Endothelial cell of umbilical vein (primary cell): Measurements from ENCODE around the gene FAM43B. TPM values are rescaled to one million over a fixed set of nuclear protein-coding genes. Genes with fewer than 3 reads are reported as not detected.
A peak's percentile ranks its signal among the peaks of the same experiment; 100 is the strongest.

Experiments
- BruUV-seq: library from RNA; stranded (reverse); fragments of 400-500 nt; replicated peaks from 2 replicates; lab custom pipeline; 2021; lab: Mats Ljungman, UMichigan
- CTCF ChIA-PET: fragments of 300-600, 350-600 bp; sonication (Branson Sonifier 250); formaldehyde crosslinking; loops from one replicate; lab custom pipeline; 2021; ENCODE audit warnings: antibody characterized with exemption, inconsistent platforms; lab: Charles Lee
- POLR2A ChIA-PET: fragments of 300-600, 350-600 bp; sonication (Branson Sonifier 250); formaldehyde crosslinking; loops from one replicate; lab custom pipeline; 2021; ENCODE audit warnings: antibody characterized with exemption, inconsistent platforms; lab: Charles Lee
- DNase-seq: peaks from one replicate; pipeline ENCODE4 v3.0.0-alpha.2; 2011; ENCODE audit warnings: low read depth, low spot score
- FAIRE-seq: peaks from 2 replicates; lab custom pipeline; 2011; peaks lifted over from hg19 to GRCh38; lab: Jason Lieb, UNC
- H2AFZ ChIP-seq: 2 replicates; pipeline ENCODE4 v1.6.0; 2012; ENCODE audit warnings: low read depth, low read length, control low read depth, inconsistent platforms
- H3K27ac ChIP-seq: 2 replicates; pipeline ENCODE4 v1.5.1; 2011; ENCODE audit warnings: low read depth, mild to moderate bottlenecking, control low read depth, low read length, moderate library complexity; ENCODE audit not compliant: insufficient read depth
- H3K27me3 ChIP-seq, 2 experiments: 2 replicates each; pipeline versions ENCODE4 v1.6.0 to v1.6.1; 2011; ENCODE audit warnings: low read length in 2 of 2, mixed read lengths in 1 of 2; ENCODE audit not compliant: control insufficient read depth in 2 of 2, insufficient read depth in 2 of 2
- H3K36me3 ChIP-seq, 2 experiments: 2 replicates in 1 of 2; 3 replicates in 1 of 2; pipeline ENCODE4 v1.5.1; 2011; ENCODE audit warnings: low read length in 2 of 2, mild to moderate bottlenecking in 1 of 2, moderate library complexity in 1 of 2; ENCODE audit not compliant: control insufficient read depth in 2 of 2, insufficient read depth in 2 of 2; ENCODE audit errors: extremely low read depth in 1 of 2
- H3K4me1 ChIP-seq: 3 replicates; pipeline ENCODE4 v1.5.1; 2011; ENCODE audit warnings: mild to moderate bottlenecking, low read length; ENCODE audit not compliant: control insufficient read depth, insufficient read depth; ENCODE audit errors: extremely low read depth
- H3K4me2 ChIP-seq: 2 replicates; pipeline ENCODE4 v1.6.1; 2011; ENCODE audit warnings: low read length, control low read depth, mixed read lengths; ENCODE audit not compliant: insufficient read depth
- H3K4me3 ChIP-seq, 3 experiments: fragments of 200-600 bp in 1 of 3; sonication (generic), shearing (Covaris generic) in 1 of 3; replicated peaks in 1 of 3; 2 replicates each; pipeline ENCODE4 v1.5.1; 2011 to 2016; ENCODE audit warnings: control low read depth in 3 of 3, low read length in 3 of 3, mild to moderate bottlenecking in 2 of 3, inconsistent platforms in 1 of 3, low read depth in 1 of 3, moderate library complexity in 1 of 3; ENCODE audit not compliant: insufficient read depth in 1 of 3
- H3K79me2 ChIP-seq: 2 replicates; pipeline ENCODE4 v1.6.0; 2012; ENCODE audit warnings: low read length, inconsistent platforms; ENCODE audit not compliant: control insufficient read depth, insufficient read depth
- H3K9ac ChIP-seq: replicated peaks from 2 replicates; pipeline ENCODE3; 2011; ENCODE audit warnings: low read length, control low read depth; ENCODE audit not compliant: insufficient read depth; ENCODE audit errors: extremely low read depth
- H3K9me1 ChIP-seq: replicated peaks from 3 replicates; pipeline ENCODE4 v1.6.0; 2011; ENCODE audit warnings: mild to moderate bottlenecking, low read length; ENCODE audit not compliant: control insufficient read depth, insufficient read depth; ENCODE audit errors: extremely low read depth
- H3K9me3 ChIP-seq: replicated peaks from 2 replicates; pipeline ENCODE4 v1.5.1; 2012; ENCODE audit warnings: low read length, inconsistent platforms; ENCODE audit not compliant: control insufficient read depth, insufficient read depth
- H4K20me1 ChIP-seq: replicated peaks from 2 replicates; pipeline ENCODE3; 2011; ENCODE audit warnings: mild to moderate bottlenecking, low read length; ENCODE audit not compliant: control insufficient read depth, insufficient read depth; ENCODE audit errors: extremely low read depth
- JUN ChIP-seq: IDR thresholded peaks from 2 replicates; pipeline ENCODE4 v1.6.1; 2011; ENCODE audit warnings: borderline replicate concordance, low read depth; ENCODE audit not compliant: insufficient read length, insufficient read depth
- POLR2AphosphoS5 ChIP-seq: IDR thresholded peaks from 2 replicates; pipeline ENCODE4 v1.6.1; 2012; ENCODE audit warnings: low read depth, mild to moderate bottlenecking, control low read depth, low read length, moderate library complexity; ENCODE audit not compliant: insufficient read depth
- dilution Hi-C: fragments of 300-500 bp; cut with MboI; formaldehyde crosslinking; loops from one replicate; pipeline ENCODE4 v1.15.0; 2019; ENCODE audit warnings: low sequenced_read_pairs; ENCODE audit not compliant: extremely low pct_ligation_motif_present
- intact Hi-C: fragments of 100-400 bp; cut with micrococcal nuclease; formaldehyde crosslinking; loops from one replicate; pipeline ENCODE4 v1.10.0; 2022
- polyA plus RNA-seq, 4 experiments: library from polyadenylated mRNA; depleted of rRNA in 3 of 4; stranded (reverse) in 3 of 4; unstranded in 1 of 4; fragments of >200 nt; gene quantifications; 2 replicates each; pipeline versions ENCODE4 v1.2.1 to v1.2.3, GENCODE V29; 2011 to 2012; ENCODE audit warnings: missing spikeins in 1 of 4
- total RNA-seq: library from RNA; stranded (reverse); gene quantifications from 2 replicates; pipeline ENCODE4 v1.2.3, GENCODE V29; 2021
- TF ChIP-seq, protein P1 (sequence below), 2 donors: IDR thresholded peaks; 1 replicate in 1 of 2; 2 replicates in 1 of 2; pipeline ENCODE4 v1.5.1; 2011; ENCODE audit warnings: low read length in 2 of 2, mild to moderate bottlenecking in 2 of 2, moderate library complexity in 2 of 2, control low read depth in 1 of 2, inconsistent platforms in 1 of 2, low read depth in 1 of 2; ENCODE audit not compliant: insufficient read depth in 1 of 2; ENCODE audit errors: extremely low read depth in 1 of 2

FAM43B gene
- total and polyA plus RNA-seq, 2 donors (not counting 3 experiments of a cell fraction or from before 2014, with no cell fraction given) = not detected

DNA sequence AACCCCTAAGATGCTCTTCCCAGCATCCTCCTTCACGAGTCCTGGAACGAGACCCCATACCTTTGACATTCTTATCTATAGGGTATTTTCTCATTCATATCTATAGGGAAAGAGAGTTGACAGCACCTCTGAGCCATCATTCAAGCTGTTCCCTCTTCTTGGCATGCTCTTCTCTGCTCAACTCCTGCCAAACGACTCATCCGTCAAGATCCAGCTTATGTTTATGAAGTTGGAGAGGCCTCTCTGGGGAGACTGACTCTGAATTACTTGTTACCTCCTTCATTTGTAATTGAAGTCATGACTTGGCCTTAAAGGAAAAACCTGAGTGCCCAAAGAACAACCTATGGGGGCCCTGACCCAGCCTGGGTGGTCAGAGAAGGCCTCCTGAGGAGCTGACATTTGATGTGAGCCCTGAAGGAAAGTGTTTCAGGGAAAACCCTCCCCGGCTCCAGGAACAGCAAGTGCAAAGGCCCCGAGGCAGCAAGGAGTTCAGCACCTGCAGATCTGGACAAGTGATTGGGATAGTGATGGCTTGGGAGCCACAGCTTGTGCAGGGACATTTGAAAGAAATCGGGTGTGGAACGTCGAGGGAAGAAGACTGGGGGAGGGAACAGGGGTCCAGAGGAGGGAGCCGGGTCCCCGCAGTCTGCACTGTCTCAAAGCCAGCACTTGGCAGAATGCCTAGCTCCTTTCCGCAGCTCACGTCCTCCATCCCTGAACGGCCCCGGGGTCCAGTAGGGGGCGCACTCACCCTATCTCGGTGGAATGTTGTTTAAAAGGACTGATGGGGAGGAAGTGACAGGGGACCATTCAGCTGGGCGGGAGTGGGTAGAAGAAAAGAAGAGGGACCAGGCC lies 22.5 kb downstream of the FAM43B start:
- peak; percentile 87 for DNase-seq
- CTCF ChIA-PET = interaction anchor here (0.6 to 5.7 kb wide), 39 partner anchors 9 to 165 kb away, joined by 3 to 173 read pairs (median 6); partner anchors contain the start of genes CDA, DDOST, FAM43B and MUL1

More for the DNA sequence above, 22.5 kb downstream of the FAM43B start:
- Histone ChIP-seq H2AFZ (no peak overlapping the region), H4K20me1 (no peaks in the 10 kb centered on the region), H3K27ac (no peak overlapping the region), H3K27me3 (peaks cover 5 to 6% of the 10 kb centered on the region in 2 experiments), H3K4me2 (no peak overlapping the region), H3K36me3 (no peaks in the 10 kb centered on the region), H3K4me1 (peaks cover 5% of the 10 kb centered on the region), H3K79me2 (no peaks in the 10 kb centered on the region), H3K9me1 (no peaks in the 10 kb centered on the region), H3K9me3 (no peaks in the 10 kb centered on the region), H3K4me3 (no peak overlapping the region), H3K9ac (no peak overlapping the region)
- TF ChIP-seq POLR2AphosphoS5 = no peak
- no peak for TF ChIP-seq JUN
- TF ChIP-seq, protein P1, sequence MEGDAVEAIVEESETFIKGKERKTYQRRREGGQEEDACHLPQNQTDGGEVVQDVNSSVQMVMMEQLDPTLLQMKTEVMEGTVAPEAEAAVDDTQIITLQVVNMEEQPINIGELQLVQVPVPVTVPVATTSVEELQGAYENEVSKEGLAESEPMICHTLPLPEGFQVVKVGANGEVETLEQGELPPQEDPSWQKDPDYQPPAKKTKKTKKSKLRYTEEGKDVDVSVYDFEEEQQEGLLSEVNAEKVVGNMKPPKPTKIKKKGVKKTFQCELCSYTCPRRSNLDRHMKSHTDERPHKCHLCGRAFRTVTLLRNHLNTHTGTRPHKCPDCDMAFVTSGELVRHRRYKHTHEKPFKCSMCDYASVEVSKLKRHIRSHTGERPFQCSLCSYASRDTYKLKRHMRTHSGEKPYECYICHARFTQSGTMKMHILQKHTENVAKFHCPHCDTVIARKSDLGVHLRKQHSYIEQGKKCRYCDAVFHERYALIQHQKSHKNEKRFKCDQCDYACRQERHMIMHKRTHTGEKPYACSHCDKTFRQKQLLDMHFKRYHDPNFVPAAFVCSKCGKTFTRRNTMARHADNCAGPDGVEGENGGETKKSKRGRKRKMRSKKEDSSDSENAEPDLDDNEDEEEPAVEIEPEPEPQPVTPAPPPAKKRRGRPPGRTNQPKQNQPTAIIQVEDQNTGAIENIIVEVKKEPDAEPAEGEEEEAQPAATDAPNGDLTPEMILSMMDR (IDR thresholded peaks at IDR 0.05; ENCODE audit: extremely low read depth in 1 of 2, insufficient read depth in 1 of 2, low read depth in 1 of 2, low read length in 2 of 2) = peak; percentile 74 to 88
- BruUV-seq = no TSS peak
- intact Hi-C loops (loop anchor here (1.0 to 5.0 kb wide), 3 partner anchors 53 to 65 kb away; partner anchors contain the start of gene PINK1), dilution Hi-C loops (no loop called here)
- POLR2A ChIA-PET = interaction anchor here (1.1 kb wide), 1 partner anchor 59 kb away, joined by 6 read pairs; no protein-coding TSS in a partner anchor
- FAIRE-seq = peak; percentile 78
